ENCODE measurements around the gene TASP1.

DNA sequence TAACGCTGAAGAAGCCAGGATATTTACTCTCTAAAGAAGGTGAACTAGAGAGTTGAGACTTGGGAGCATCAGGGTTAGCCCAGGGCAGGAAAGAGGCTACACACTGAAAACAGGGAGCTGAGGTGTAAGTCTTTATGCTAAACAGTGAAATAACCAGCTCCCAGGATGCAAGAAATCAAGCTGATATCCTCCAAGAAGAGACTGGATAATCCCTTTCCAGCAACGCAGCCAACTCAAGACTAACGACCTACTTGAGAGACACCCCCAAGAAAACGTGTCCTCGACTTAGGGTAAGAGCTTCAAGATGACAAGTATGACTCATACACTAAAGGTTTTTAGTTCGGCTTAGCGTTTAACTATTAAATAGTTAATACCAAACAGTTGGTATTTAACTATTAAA, 202.2 kb downstream of the TASP1 start:
- TF ChIP-seq CTCF (conservative IDR thresholded peaks at IDR 0.05; ENCODE audit: low read depth, low read length) (no peak), EZH2phosphoT487 (IDR thresholded peaks at IDR 0.05; ENCODE audit: borderline replicate concordance, low read length) (no peak)
